HG02759 (cell line): Measurements from ENCODE around the gene PCYT1B.
"Not testable (repeated sequence)": the region's sequence is repeated elsewhere in the genome, so short reads cannot be mapped to it uniquely, and the experiment has no call there.

Experiments
- ATAC-seq: cut with Tn5 transposase; IDR thresholded peaks from one replicate; pipeline ENCODE4 v1.9.1; 2021; ENCODE audit warnings: mild to moderate bottlenecking, moderate library complexity; ENCODE audit not compliant: unreplicated experiment

PCYT1B gene

DNA sequence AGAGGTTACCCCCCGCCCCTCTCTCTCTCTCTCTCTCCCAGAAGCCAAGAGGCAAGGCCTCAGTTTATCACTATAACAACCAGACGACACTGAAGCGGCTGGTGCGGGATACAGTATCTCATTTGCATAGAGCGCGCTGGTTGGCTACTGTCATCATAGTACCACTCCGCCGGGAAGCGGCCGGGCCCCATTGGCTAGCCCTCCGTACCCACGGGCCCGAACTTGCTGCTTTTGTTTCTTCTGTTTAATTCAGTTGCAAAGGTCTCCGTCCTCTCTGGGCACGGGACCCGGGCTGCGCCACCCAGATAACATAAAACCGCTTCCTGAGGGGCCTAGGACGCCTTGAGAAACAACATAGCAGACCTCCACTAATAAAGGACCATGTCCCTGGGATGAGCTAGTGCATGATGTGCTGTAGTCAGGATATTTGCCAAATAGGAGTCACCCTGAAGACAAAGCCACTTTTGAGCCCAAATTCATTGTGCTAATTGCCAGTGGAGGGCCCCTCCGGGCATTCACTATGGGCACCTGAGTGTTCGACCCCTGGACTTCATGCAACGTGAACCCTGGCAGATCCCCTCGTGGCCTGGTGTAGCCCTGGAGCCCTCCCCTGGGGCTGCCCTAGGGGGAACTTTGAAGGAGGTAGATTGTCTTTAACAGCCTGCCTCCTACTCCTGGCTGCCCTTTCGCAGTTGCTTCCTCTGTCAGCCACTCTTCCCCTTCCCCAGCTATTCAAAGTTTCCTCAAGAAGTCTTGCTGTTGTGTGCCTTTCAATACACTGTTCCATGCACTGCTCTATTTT, at the start of gene PCYT1B:
PCYT1B (minus strand) TSS at position 91 of the 802 bp plus-strand sequence. CDS start 242 bp downstream, outside the sequence.
- ATAC-seq = peak; percentile 96

DNA sequence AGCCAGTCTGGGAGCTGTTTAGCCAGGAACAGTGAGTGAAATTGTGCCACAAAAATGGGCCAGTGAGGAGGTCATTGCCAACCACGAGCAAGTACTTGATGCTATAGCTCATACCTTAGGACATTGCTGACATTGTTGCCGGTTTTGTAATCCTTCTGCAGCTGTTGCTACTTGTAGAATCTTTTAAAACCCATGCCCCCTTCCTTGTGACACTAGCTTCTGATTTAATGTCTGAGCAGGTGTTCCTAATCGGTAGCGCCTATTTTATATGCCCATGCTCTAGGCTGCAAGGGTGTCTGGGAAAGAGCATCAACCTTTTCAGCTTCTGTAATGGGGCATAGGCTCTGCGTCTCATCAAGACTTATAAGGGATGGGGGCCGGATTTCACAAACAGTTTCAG, 49.1 kb upstream of the PCYT1B start:
- ATAC-seq = no peak

- ATAC-seq = no peak
Observed at GRCh38 chrX:24694825-24695224, 47.7 kb upstream of the PCYT1B start.

- ATAC-seq = peak; percentile 98
Observed at GRCh38 chrX:24693453-24694202, 46.5 kb upstream of the PCYT1B start, which contains the start of gene POLA1. POLA1 (plus strand) TSS chrX:24693918; CDS start chrX:24693962, 44 bp downstream.

GRCh38 chrX:24692305-24692704, 45.2 kb upstream of the PCYT1B start:
- no peak for ATAC-seq

- no peak for ATAC-seq
Observed at GRCh38 chrX:24684048-24684447, 36.9 kb upstream of the PCYT1B start.

DNA sequence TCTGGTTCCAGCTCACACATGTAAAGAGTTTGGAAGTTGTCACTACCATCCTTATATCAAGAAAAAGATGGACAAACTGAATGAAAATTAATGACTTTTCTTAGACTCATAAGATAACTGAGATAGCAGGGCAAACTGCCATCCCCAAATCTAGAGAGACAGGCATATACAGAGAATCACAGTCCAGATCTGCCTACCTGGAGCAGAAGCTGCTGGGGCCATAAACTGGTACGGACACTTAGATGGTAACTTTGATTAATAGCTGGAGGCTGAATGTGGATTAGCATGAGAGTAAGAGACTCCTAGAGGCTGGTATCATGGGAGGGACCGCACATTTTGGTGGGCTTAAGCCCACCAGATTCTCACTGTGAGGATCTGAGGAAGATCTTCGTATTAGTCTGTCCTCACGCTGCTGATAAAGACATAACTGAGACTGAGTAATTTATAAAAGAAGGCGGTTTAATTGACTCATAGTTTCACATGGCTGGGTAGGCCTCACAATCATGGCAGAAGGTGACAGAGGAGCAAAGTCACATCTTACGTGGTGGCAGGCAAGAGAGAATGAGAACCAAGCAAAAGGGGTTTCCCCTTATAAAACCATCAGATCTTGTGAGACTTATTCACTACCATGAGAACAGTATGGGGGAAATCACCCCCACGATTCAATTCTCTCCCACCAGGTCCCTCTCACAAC, 35.7 kb upstream of the PCYT1B start:
- ATAC-seq = no peak

DNA sequence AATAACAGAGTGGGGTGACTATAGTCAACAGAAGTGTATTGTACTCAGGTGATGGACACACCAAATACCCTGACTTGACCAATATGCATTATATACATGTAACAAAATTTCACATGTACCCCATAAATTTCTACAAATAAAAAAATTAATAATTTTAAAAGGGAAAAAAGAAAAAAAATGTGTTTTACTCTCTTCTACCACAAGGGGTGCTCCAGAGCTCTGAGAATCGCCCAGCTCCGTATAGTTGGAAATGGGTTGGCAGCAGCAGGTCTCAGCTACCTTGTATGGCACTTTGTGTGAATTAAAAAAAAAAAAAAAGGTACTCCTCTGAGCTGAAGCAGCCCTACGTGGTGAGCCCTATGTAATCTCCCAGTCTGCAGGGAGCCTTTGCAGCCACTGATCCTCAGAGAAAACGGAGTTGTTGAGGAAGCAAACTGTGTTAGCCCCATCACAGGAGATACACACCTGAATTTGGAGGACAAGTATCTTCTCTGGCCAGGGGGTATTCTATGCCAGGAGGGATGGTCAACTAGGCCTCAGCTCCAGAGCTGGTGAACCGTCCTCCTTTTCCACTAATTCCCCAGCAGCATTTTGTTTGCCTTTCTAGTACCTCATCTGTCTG, 29.4 kb upstream of the PCYT1B start:
- no peak for ATAC-seq

GRCh38 chrX:24673424-24673823, 26.3 kb upstream of the PCYT1B start:
- ATAC-seq = no peak

DNA sequence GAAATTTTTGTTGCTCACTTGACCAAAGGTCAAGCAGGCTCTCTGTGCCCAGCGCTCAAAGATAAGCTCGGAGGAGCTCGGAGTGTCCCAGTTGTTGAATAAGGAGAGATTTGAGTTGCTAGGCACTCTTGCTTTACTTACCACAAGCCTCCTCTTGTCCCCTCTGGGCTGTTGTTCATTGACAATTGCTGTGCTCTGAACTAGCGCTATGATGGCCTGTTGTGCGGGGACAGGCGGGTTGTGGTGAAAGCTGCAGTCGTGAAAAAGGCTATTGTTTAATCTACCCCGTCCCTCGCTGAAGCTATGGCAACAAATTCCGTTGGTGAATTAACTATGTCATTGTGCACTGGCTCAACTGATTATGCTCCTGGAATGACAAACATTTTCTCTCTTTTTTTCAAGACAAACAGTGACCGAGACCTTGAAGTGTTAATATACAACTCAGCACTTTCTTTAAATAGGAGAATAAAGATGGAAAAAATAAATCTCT, 25.6 kb upstream of the PCYT1B start:
- no peak for ATAC-seq

DNA sequence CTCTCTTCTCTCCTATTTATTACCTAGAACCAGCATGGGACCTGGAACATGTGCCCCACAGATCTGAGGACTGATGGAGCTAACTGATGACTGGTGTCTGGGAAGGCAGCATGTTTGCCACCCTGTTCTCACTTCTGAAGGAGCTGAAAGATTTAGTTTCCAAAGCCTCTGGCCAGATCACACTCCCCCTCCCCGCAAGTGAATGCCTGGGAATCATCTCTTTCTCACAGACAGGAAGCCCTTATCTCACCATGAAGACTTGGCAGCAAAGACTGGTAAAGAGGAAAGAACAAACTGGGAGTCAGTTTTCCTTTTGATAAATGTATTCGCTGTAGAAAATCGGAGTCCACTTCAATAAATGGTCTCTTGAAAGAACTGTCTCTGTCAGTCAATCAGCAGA, 21.0 kb upstream of the PCYT1B start:
- ATAC-seq = no peak

GRCh38 chrX:24662352-24662751, 15.2 kb upstream of the PCYT1B start:
- no peak for ATAC-seq

DNA sequence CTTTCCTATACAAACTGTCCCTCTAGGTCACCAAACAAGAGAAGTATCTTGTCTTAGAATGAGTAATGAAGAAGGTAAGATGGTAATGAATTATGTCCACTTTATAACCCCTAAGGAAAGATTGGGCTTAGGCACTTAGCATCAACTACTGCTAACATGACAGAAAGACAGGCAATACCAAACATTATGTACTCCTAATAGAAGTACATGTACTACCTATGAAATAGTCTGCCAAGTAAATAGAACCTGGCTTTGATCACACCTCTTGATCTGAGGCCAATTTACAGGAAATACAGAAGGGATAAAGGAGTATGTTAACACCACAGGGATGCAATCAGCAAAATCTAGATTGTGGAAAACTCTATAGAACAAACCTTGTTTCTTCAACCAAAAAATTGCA, 14.1 kb upstream of the PCYT1B start:
- no peak for ATAC-seq

DNA sequence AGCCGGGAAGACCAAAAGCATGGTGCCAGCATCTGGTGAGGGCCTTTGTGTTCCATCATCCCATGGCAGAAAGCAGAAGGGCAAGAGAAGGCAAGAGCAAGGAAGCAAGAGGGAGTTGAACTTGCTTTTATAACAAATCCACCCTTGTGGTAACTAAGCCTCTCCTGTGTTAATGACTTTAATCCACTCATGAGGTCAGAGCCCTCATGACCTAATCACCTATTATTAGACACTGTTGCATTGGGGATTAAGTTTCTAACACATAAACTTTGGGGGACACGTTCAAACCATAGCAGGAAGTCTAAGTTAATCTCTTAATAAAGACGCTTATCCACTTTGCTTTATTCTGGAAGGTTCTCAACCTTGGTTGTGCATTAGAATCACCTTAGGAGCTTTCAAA, 12.5 kb upstream of the PCYT1B start:
- no peak for ATAC-seq

GRCh38 chrX:24659106-24659505, 12.0 kb upstream of the PCYT1B start:
- ATAC-seq = no peak

DNA sequence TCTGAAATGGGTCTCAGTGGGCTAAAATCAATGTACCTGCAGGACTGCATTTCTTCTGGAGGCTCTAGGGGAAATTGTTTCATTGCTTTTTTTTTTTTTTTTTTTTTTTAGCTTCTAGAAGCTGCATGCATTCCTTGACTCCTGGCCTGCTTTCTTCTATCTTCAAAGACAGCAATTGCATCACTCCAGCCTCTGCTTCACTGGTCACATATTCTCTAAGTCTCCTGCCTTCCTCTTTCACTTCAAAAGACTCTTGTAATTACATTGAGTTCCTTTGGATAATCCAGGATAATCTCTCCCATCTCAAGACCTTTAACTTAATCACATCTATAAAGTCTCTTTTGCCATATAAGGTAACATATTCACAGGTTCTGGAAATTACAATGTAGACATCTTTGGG, 11.3 kb upstream of the PCYT1B start:
- no peak for ATAC-seq

GRCh38 chrX:24657671-24658386, 10.7 kb upstream of the PCYT1B start:
- no peak for ATAC-seq

- ATAC-seq = not testable (repeated sequence)
Observed at GRCh38 chrX:24655679-24656078, 8.5 kb upstream of the PCYT1B start.

DNA sequence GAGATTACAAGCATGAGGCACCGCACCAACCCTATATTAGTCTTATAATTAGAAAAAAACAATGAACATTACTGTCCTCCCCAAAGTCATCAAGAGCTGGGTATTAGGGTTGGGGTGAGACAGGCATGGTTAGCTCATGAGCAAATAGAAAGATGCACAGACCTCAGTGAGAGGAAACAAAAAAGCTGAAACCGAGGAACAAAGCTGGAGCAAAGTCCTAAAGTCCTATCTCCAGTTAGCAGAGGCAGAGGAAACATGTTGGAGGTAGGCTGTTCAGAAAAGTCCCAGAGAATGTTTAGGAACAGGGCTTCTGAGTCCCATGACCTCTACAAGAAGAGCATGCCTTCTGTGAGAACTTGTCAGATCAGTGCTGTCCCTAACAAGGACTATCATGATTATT, 4.6 kb upstream of the PCYT1B start:
- no peak for ATAC-seq

- no peak for ATAC-seq
Observed at GRCh38 chrX:24648495-24648894, 1.3 kb upstream of the PCYT1B start.
